GM12878 (cell line): ENCODE data around the gene RMC1. TPM values are rescaled to one million over a fixed set of nuclear protein-coding genes. Genes with fewer than 3 reads are reported as not detected.

Experiments
- EP300 ChIP-seq, 2 experiments: fragments of 150-350 bp in 1 of 2; IDR thresholded peaks; 2 replicates each; pipeline ENCODE4 v1.6.1; 2011 to 2012; ENCODE audit warnings: low read depth in 2 of 2, low read length in 2 of 2, borderline replicate concordance in 1 of 2, improper control_type of control experiment in 1 of 2, inconsistent platforms in 1 of 2; ENCODE audit not compliant: control insufficient read depth in 1 of 2
- ZNF592 ChIP-seq: fragments of 450-650 bp; IDR thresholded peaks from 2 replicates; pipeline ENCODE4 v1.6.1; 2017; ENCODE audit warnings: mild to moderate bottlenecking, moderate library complexity
- polyA plus RNA-seq, 11 experiments: library from polyadenylated mRNA; depleted of rRNA in 4 of 11; unstranded in 6 of 11; stranded (reverse) in 5 of 11; fragments of >200 nt; fragmentation: Nextera tagmentation in 4 of 11; fragmentation: Illumina TruSeq in 1 of 11; extraction: Ambion mirVana in 4 of 11; extraction: Trizol in 1 of 11; gene quantifications; 1 replicate in 1 of 11; 2 replicates in 10 of 11; pipeline versions ENCODE4 v1.2.1 to v1.2.3, GENCODE V29; 2011 to 2016; ENCODE audit warnings: inconsistent platforms in 2 of 11, missing spikeins in 2 of 11, low read depth in 1 of 11
- total RNA-seq, 4 experiments: library from RNA; depleted of rRNA in 3 of 4; stranded (reverse); fragments of >200 nt in 3 of 4; fragmentation: Illumina TruSeq in 1 of 4; extraction: Trizol in 1 of 4; gene quantifications; 2 replicates each; pipeline versions ENCODE4 v1.2.1 to v1.2.3, GENCODE V29; 2013 to 2021
- TF ChIP-seq, protein P1 (sequence below): IDR thresholded peaks from 2 replicates; pipeline ENCODE4 v1.6.1; 2012; ENCODE audit warnings: improper control_type of control experiment, low read depth, low read length; ENCODE audit not compliant: insufficient replicate concordance

The RMC1 gene
- total and polyA plus RNA-seq, 10 of the 15 experiments (the other 5 are each of a cell fraction or from before 2014, with no cell fraction given) = 8.4 to 57.6 (median 42.5) TPM

DNA sequence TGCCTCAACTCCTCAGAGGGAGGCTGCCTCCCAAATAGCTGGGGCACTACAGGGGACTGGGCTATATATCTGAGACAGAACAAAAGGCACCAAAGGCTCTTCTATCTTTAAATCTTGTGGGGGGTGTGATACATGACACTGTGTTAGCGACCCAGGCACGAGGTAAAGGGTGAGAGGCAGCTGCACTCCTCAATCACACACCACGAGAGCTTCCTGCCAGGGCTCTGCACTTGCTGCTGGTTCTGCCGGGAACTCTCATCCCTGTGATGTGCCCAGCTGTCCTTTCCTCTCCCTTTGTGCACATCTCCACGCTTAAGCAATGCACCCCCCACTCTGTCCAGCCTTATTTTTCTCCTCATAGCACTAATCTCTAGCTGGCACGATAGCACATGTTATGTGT, 50.6 kb downstream of the RMC1 start (continued):
- TF ChIP-seq, protein P1, sequence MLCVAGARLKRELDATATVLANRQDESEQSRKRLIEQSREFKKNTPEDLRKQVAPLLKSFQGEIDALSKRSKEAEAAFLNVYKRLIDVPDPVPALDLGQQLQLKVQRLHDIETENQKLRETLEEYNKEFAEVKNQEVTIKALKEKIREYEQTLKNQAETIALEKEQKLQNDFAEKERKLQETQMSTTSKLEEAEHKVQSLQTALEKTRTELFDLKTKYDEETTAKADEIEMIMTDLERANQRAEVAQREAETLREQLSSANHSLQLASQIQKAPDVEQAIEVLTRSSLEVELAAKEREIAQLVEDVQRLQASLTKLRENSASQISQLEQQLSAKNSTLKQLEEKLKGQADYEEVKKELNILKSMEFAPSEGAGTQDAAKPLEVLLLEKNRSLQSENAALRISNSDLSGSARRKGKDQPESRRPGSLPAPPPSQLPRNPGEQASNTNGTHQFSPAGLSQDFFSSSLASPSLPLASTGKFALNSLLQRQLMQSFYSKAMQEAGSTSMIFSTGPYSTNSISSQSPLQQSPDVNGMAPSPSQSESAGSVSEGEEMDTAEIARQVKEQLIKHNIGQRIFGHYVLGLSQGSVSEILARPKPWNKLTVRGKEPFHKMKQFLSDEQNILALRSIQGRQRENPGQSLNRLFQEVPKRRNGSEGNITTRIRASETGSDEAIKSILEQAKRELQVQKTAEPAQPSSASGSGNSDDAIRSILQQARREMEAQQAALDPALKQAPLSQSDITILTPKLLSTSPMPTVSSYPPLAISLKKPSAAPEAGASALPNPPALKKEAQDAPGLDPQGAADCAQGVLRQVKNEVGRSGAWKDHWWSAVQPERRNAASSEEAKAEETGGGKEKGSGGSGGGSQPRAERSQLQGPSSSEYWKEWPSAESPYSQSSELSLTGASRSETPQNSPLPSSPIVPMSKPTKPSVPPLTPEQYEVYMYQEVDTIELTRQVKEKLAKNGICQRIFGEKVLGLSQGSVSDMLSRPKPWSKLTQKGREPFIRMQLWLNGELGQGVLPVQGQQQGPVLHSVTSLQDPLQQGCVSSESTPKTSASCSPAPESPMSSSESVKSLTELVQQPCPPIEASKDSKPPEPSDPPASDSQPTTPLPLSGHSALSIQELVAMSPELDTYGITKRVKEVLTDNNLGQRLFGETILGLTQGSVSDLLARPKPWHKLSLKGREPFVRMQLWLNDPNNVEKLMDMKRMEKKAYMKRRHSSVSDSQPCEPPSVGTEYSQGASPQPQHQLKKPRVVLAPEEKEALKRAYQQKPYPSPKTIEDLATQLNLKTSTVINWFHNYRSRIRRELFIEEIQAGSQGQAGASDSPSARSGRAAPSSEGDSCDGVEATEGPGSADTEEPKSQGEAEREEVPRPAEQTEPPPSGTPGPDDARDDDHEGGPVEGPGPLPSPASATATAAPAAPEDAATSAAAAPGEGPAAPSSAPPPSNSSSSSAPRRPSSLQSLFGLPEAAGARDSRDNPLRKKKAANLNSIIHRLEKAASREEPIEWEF = no peak
- TF ChIP-seq EP300 (IDR thresholded peaks at IDR 0.05; ENCODE audit: borderline replicate concordance in 1 of 2, control insufficient read depth in 1 of 2, low read depth in 2 of 2, low read length in 2 of 2) (no peak), ZNF592 (no peak)
